ENCODE measurements around the gene MAF. TPM values are rescaled to one million over a fixed set of nuclear protein-coding genes. Genes with fewer than 3 reads are reported as not detected.

The MAF gene
- total RNA-seq, 1 experiment from 2014 or later, result 4.9 TPM

DNA sequence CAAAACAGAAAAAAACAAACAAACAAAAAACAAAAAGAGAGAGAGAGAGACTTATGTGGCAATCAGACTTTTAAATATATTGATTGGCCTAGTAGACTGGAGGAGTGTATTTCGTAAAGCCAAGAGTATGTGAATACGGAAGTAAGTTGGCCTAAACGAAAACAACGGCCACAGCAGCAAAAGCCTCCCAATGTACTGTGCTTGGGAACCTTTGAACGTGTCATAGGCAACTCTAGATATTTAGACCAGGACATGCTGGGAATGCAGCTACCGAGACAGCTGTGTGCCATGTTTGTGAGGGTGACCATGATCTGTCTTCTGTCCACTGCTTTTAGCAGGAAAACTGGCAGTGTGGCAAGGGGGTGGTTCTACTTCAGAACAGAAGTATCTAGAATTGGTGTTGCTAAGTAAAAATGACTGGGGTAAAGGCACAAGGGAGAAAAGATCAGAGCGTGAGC lies 7.4 kb downstream of the MAF start:
- Histone ChIP-seq H4K5ac (ENCODE audit: insufficient read length, low read depth, low read length) (no peak overlapping the region), H4K8ac (replicated peaks; ENCODE audit: insufficient read length, low read depth, low read length) (no peak overlapping the region), H3K23me2 (ENCODE audit: insufficient read length, low read depth, low read length, poor library complexity, severe bottlenecking) (no peaks in the 10 kb centered on the region), H4K91ac (ENCODE audit: insufficient read length, low read depth, low read length) (no peak overlapping the region), H3K23ac (ENCODE audit: insufficient read length, low read depth, low read length) (no peak overlapping the region), H2AFZ (ENCODE audit: low read length) (no peak overlapping the region), H3K9ac (ENCODE audit: extremely low read depth, insufficient read length, low read length) (no peak overlapping the region), H3K4me2 (ENCODE audit: insufficient read depth, insufficient read length, low read length) (no peak overlapping the region), H3K79me2 (ENCODE audit: insufficient read depth, low read length) (no peaks in the 10 kb centered on the region), H2BK120ac (ENCODE audit: low read depth, low read length, poor library complexity, severe bottlenecking) (no peak overlapping the region), H4K20me1 (ENCODE audit: control insufficient read depth, insufficient read depth, insufficient read length) (peaks cover 3% of the 10 kb centered on the region), H2BK5ac (ENCODE audit: insufficient read length, low read length) (no peak overlapping the region), H2AK5ac (ENCODE audit: insufficient read length, low read length) (no peak overlapping the region), H2BK15ac (ENCODE audit: low read depth, low read length) (no peak overlapping the region; the same call in 1 of the 2 replicates), H3K14ac (ENCODE audit: insufficient read depth, low read length) (no peak overlapping the region), H3K79me1 (ENCODE audit: insufficient read depth, low read depth, low read length, poor library complexity, severe bottlenecking) (no peaks in the 10 kb centered on the region), H3K4me1 (ENCODE audit: insufficient read depth, low read length) (peaks cover 6% of the 10 kb centered on the region; the same call in 1 of the 2 replicates), H3K56ac (ENCODE audit: insufficient read length, low read depth, low read length) (no peak overlapping the region), H3K4ac (ENCODE audit: low read depth, low read length) (no peak overlapping the region), H3T11ph (ENCODE audit: low read length) (no peak overlapping the region), H3K27me3 (ENCODE audit: insufficient read depth, low read length) (no peaks in the 10 kb centered on the region), H2BK20ac (ENCODE audit: low read depth, low read length, poor library complexity, severe bottlenecking) (no peak overlapping the region), H3K27ac (ENCODE audit: insufficient read length, low read depth, low read length) (no peak overlapping the region), H2BK12ac (ENCODE audit: insufficient read length, low read depth, low read length) (no peak overlapping the region), H3K9me3 (ENCODE audit: control insufficient read depth, low read depth, low read length) (no peaks in the 10 kb centered on the region), H3K18ac (ENCODE audit: insufficient read length, low read depth, low read length) (no peak overlapping the region)
- DNase-seq, result no peak
- H3K27me3 Mint-ChIP-seq (ENCODE audit: low read depth), result peaks cover 8% of the 10 kb centered on the region
- H3K9me3 Mint-ChIP-seq, result no peaks in the 10 kb centered on the region
- WGBS (ENCODE audit: extremely low coverage, insufficient read length, low lambda C conversion rate), result no CpG with 5 or more reads among the region's 7 CpGs
- peak overlapping the region in 2 of 3 experiments; percentile 8 to 49; a peak in 1 of 7 replicates for H3K27ac Mint-ChIP-seq
- no peaks in the 10 kb centered on the region; a peak in 2 of 7 replicates for H3K36me3 Mint-ChIP-seq (ENCODE audit: insufficient read depth in 1 of 3, low read depth in 3 of 3)
- H3K4me1 Mint-ChIP-seq, result peaks cover 44 to 66% of the 10 kb centered on the region in 2 experiments
- no peak overlapping the region for H3K4me3 Mint-ChIP-seq
- TF ChIP-seq, protein P1, sequence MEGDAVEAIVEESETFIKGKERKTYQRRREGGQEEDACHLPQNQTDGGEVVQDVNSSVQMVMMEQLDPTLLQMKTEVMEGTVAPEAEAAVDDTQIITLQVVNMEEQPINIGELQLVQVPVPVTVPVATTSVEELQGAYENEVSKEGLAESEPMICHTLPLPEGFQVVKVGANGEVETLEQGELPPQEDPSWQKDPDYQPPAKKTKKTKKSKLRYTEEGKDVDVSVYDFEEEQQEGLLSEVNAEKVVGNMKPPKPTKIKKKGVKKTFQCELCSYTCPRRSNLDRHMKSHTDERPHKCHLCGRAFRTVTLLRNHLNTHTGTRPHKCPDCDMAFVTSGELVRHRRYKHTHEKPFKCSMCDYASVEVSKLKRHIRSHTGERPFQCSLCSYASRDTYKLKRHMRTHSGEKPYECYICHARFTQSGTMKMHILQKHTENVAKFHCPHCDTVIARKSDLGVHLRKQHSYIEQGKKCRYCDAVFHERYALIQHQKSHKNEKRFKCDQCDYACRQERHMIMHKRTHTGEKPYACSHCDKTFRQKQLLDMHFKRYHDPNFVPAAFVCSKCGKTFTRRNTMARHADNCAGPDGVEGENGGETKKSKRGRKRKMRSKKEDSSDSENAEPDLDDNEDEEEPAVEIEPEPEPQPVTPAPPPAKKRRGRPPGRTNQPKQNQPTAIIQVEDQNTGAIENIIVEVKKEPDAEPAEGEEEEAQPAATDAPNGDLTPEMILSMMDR (conservative IDR thresholded peaks at IDR 0.05), result no peak
